Ascending aorta (tissue), 2 donors: ENCODE measurements around the gene EVC. TPM values are rescaled to one million over a fixed set of nuclear protein-coding genes. Genes with fewer than 3 reads are reported as not detected.

Experiments
- DNase-seq, 2 donors: peaks; one replicate each; pipeline ENCODE4 v3.0.0-alpha.2; 2019; ENCODE audit warnings: low spot score in 2 of 2
- H3K27ac ChIP-seq, 2 donors: fragments of 200-600 bp; sonication (generic); one replicate each; pipeline ENCODE4 v1.5.1; 2016 to 2017; ENCODE audit warnings: mild to moderate bottlenecking in 1 of 2
- H3K27me3 ChIP-seq: fragments of 200-600 bp; sonication (generic); one replicate; pipeline ENCODE4 v1.5.1; 2017
- H3K36me3 ChIP-seq, 2 donors: fragments of 200-600 bp; sonication (generic); one replicate each; pipeline ENCODE4 v1.5.1; 2016
- H3K4me1 ChIP-seq, 2 donors: fragments of 200-600 bp; sonication (generic); one replicate each; pipeline ENCODE4 v1.5.1; 2016 to 2017; ENCODE audit warnings: mild to moderate bottlenecking in 1 of 2
- H3K4me3 ChIP-seq, 2 donors: fragments of 200-600 bp; sonication (generic); one replicate each; pipeline ENCODE4 v1.5.1; 2016 to 2017; ENCODE audit warnings: mild to moderate bottlenecking in 1 of 2
- H3K9me3 ChIP-seq, 2 donors: fragments of 200-600 bp; sonication (generic); one replicate each; pipeline ENCODE4 v1.5.1; 2016
- intact Hi-C: fragments of 100-400 bp; cut with DNase I; formaldehyde crosslinking; loops from one replicate; pipeline ENCODE4 v1.15.1; 2023
- total RNA-seq: library from RNA; depleted of rRNA; stranded (reverse); fragments of >200 nt; gene quantifications from one replicate; pipeline ENCODE4 v1.1.0, GENCODE V29; 2016
- TF ChIP-seq, protein P1 (sequence below), 3 experiments: fragments of 200-600 bp in 2 of 3; fragments of 450-650 bp in 1 of 3; sonication (generic) in 2 of 3; IDR thresholded peaks; one replicate each; pipeline ENCODE4 v1.5.1; 2016 to 2019; ENCODE audit warnings: antibody characterized with exemption in 3 of 3, mild to moderate bottlenecking in 1 of 3, moderate library complexity in 1 of 3

Gene EVC
- total RNA-seq, 1 donor from 2014 or later, result 39.3 TPM

DNA sequence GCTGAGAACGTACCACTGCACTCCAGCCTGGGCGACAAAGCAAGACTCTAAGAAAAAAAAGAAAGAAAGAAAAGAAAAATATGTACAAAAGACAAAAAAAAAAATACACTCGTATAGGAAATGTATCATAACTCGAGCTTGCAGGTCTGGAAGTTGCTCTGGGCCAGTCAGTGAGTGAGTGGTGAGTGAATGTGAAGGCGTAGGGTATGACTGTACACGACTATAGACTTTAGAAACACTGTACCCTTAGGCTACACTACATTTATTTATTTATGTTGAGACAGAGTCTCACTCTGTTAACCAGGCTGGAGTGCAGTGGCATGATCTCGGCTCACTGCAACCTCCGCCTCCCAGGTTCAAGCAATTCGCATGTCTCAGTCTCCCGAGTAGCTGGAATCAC lies 32.0 kb upstream of the EVC start:
- Histone ChIP-seq H3K9me3 (no peaks in the 10 kb centered on the region), H3K4me1 (no peaks in the 10 kb centered on the region), H3K4me3 (no peak overlapping the region), H3K36me3 (peaks cover 47 to 78% of the 10 kb centered on the region in 2 donors), H3K27ac (no peak overlapping the region), H3K27me3 (no peaks in the 10 kb centered on the region)
- no peak for DNase-seq
- intact Hi-C loops, result no loop called here
- TF ChIP-seq, protein P1, sequence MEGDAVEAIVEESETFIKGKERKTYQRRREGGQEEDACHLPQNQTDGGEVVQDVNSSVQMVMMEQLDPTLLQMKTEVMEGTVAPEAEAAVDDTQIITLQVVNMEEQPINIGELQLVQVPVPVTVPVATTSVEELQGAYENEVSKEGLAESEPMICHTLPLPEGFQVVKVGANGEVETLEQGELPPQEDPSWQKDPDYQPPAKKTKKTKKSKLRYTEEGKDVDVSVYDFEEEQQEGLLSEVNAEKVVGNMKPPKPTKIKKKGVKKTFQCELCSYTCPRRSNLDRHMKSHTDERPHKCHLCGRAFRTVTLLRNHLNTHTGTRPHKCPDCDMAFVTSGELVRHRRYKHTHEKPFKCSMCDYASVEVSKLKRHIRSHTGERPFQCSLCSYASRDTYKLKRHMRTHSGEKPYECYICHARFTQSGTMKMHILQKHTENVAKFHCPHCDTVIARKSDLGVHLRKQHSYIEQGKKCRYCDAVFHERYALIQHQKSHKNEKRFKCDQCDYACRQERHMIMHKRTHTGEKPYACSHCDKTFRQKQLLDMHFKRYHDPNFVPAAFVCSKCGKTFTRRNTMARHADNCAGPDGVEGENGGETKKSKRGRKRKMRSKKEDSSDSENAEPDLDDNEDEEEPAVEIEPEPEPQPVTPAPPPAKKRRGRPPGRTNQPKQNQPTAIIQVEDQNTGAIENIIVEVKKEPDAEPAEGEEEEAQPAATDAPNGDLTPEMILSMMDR (IDR thresholded peaks at IDR 0.05), result no peak

DNA sequence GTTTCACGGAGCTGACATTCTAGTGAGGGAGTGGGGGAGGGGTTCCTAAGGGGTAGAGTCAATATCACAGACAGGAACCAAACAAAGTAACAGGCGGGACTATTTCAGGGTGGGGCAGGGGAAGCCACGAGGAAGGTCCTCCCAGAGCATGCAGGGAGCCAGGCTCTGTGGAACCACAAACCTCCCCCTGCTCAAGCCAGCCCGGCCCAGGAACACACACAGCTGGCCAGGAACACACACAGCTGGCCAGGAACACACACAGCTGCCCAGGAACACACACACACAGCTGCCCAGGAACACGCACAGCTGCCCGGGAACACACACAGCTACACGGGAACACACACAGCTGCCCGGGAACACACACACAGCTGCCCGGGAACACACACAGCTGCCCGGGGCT lies 27.4 kb upstream of the EVC start:
- intact Hi-C loops, result no loop called here
- Histone ChIP-seq H3K4me3 (no peak overlapping the region), H3K36me3 (peaks cover 57 to 81% of the 10 kb centered on the region in 2 donors), H3K27me3 (no peaks in the 10 kb centered on the region), H3K27ac (no peak overlapping the region), H3K4me1 (no peaks in the 10 kb centered on the region), H3K9me3 (no peaks in the 10 kb centered on the region)
- TF ChIP-seq, protein P1 (IDR thresholded peaks at IDR 0.05), result no peak
- DNase-seq, result no peak

GRCh38 chr4:5685296-5685695 lies 25.7 kb upstream of the EVC start:
- Histone ChIP-seq H3K27me3 (no peaks in the 10 kb centered on the region), H3K9me3 (no peaks in the 10 kb centered on the region), H3K4me3 (no peak overlapping the region), H3K36me3 (peaks cover 66 to 81% of the 10 kb centered on the region in 2 donors), H3K27ac (no peak overlapping the region), H3K4me1 (no peaks in the 10 kb centered on the region)
- intact Hi-C loops, result no loop called here
- TF ChIP-seq, protein P1 (IDR thresholded peaks at IDR 0.05), result no peak
- no peak for DNase-seq

DNA sequence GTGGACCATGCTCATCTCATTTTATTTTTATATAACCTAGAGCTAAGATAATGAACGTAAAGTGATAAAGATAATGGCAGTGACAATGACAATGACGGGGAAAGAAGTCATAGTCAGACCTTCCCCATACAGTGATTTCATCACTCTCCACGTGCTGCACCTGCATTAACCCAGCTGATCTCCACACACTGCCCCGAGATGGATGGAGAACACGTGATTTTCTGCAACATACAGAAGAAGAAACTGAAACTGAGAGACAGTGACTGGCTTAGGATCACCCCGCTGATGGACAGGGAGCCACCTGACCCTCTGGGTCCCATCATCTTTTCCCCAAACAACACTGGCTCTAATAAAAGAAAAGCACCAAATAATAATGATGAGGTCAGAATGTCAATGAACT lies 24.7 kb upstream of the EVC start:
- Histone ChIP-seq H3K4me3 (no peak overlapping the region), H3K4me1 (no peaks in the 10 kb centered on the region), H3K36me3 (peaks cover 64 to 78% of the 10 kb centered on the region in 2 donors), H3K27ac (no peak overlapping the region), H3K27me3 (no peaks in the 10 kb centered on the region), H3K9me3 (no peaks in the 10 kb centered on the region)
- no peak for DNase-seq
- TF ChIP-seq, protein P1 (IDR thresholded peaks at IDR 0.05), result no peak
- intact Hi-C loops, result no loop called here

- Histone ChIP-seq H3K4me3 (no peak overlapping the region), H3K4me1 (no peaks in the 10 kb centered on the region), H3K27me3 (no peaks in the 10 kb centered on the region), H3K9me3 (no peaks in the 10 kb centered on the region), H3K27ac (no peak overlapping the region), H3K36me3 (peaks cover 76 to 89% of the 10 kb centered on the region in 2 donors)
- TF ChIP-seq, protein P1 (IDR thresholded peaks at IDR 0.05), result no peak
- intact Hi-C loops, result no loop called here
- DNase-seq, result no peak
These were observed 21.9 kb upstream of the EVC start for GRCh38 chr4:5689065-5689464.

DNA sequence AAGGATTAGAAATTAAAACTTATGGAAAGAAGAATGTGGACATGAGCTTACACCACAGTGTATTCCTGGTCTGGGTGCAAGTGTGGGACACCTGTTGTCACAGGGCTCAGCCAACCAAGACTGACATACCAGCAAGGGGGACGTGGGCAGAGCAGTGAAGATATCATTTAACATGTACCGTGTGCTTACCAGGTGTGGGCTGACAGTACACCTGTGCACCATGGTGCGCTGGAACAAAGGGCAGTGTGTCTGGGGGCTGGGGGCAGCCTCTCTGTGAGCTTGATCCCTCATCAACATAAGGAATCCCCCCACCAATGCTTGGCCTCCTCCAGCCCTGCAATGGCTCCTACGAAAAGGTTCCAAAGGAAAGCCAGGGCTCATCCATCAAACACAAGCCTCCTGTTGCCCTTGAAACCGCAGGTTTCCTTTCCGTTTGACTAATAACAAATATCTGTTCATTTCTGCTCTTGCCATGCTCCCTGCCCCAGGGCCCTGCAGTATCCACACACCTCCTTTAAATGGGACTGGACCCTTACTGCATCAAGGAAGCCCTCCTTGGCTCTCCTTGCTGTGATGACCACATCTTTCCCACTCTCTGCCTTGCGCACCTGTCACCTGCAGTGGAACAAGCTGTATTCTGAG lies 19.4 kb upstream of the EVC start:
- intact Hi-C loops, result no loop called here
- Histone ChIP-seq H3K36me3 (peaks cover 69 to 86% of the 10 kb centered on the region in 2 donors), H3K27ac (no peak overlapping the region), H3K4me1 (no peaks in the 10 kb centered on the region), H3K4me3 (no peak overlapping the region), H3K9me3 (no peaks in the 10 kb centered on the region), H3K27me3 (no peaks in the 10 kb centered on the region)
- TF ChIP-seq, protein P1 (IDR thresholded peaks at IDR 0.05), result no peak
- no peak for DNase-seq
